Panc1 (cell line): ENCODE results near the gene TPBGL. TPM values are rescaled to one million over a fixed set of nuclear protein-coding genes. Genes with fewer than 3 reads are reported as not detected.

Experiments used
- ATAC-seq: fragments of 200-7000 bp; cut with Tn5 transposase; 2 replicates; pipeline ENCODE4 v1.9.1; 2020; ENCODE audit warnings: mild to moderate bottlenecking, moderate library complexity
- BruUV-seq: library from RNA; stranded (reverse); fragments of 400-500 nt; replicated peaks from 2 replicates; lab custom pipeline; 2021; lab: Mats Ljungman, UMichigan
- CTCF ChIA-PET: fragments of 300-600 bp; sonication (Branson Sonifier 250); formaldehyde crosslinking; loops from one replicate; lab custom pipeline; 2022; ENCODE audit warnings: antibody characterized with exemption; lab: Charles Lee
- POLR2A ChIA-PET: fragments of 300-600 bp; sonication (Branson Sonifier 250); formaldehyde crosslinking; loops from one replicate; lab custom pipeline; 2022; ENCODE audit warnings: antibody characterized with exemption; lab: Charles Lee
- DNase-seq: peaks from one replicate; pipeline ENCODE4 v3.0.0-alpha.2; 2010; ENCODE audit warnings: low read depth, low spot score
- H3K27ac ChIP-seq: 2 replicates; pipeline ENCODE4 v1.5.1; 2011; ENCODE audit warnings: mild to moderate bottlenecking, low read length, inconsistent platforms
- H3K27me3 ChIP-seq: fragments of 200-500 bp; sonication (Bioruptor generic); 2 replicates; pipeline ENCODE4 v1.6.0; 2014; ENCODE audit warnings: low read length, inconsistent platforms; ENCODE audit not compliant: control insufficient read depth, insufficient read depth
- H3K36me3 ChIP-seq: fragments of 200-500 bp; sonication (Bioruptor generic); 2 replicates; pipeline ENCODE4 v1.5.1; 2014; ENCODE audit warnings: inconsistent platforms, mild to moderate bottlenecking, low read length, moderate library complexity; ENCODE audit not compliant: control insufficient read depth, insufficient read depth
- H3K4me1 ChIP-seq: 2 replicates; pipeline ENCODE4 v1.5.1; 2011; ENCODE audit warnings: inconsistent platforms, mild to moderate bottlenecking, low read length, moderate library complexity; ENCODE audit not compliant: control insufficient read depth, insufficient read depth
- H3K4me3 ChIP-seq, 2 experiments: 2 replicates each; pipeline ENCODE4 v1.5.1; 2011 to 2012; ENCODE audit warnings: low read depth in 2 of 2, low read length in 2 of 2, mild to moderate bottlenecking in 2 of 2, inconsistent platforms in 1 of 2, moderate library complexity in 1 of 2
- H3K9me3 ChIP-seq: fragments of 200-500 bp; sonication (Bioruptor generic); 2 replicates; pipeline ENCODE4 v1.5.1; 2014; ENCODE audit warnings: low read depth, mild to moderate bottlenecking, inconsistent platforms, low read length, moderate library complexity; ENCODE audit not compliant: control insufficient read depth, insufficient read depth
- CTCF ChIP-seq: fragments of 450-650 bp; IDR thresholded peaks from 2 replicates; pipeline ENCODE4 v1.5.1; 2017; ENCODE audit warnings: mild to moderate bottlenecking
- POLR2AphosphoS5 ChIP-seq: IDR thresholded peaks from 2 replicates; pipeline ENCODE4 v1.6.1; 2012; ENCODE audit warnings: mild to moderate bottlenecking, low read depth, low read length, moderate library complexity
- REST ChIP-seq, 2 experiments: IDR thresholded peaks; 2 replicates each; pipeline ENCODE4 v1.6.1; 2011 to 2012; ENCODE audit warnings: low read depth in 2 of 2, control low read depth in 1 of 2, low read length in 1 of 2, mild to moderate bottlenecking in 1 of 2, moderate library complexity in 1 of 2; ENCODE audit not compliant: insufficient read depth in 1 of 2
- SIN3A ChIP-seq: IDR thresholded peaks from 2 replicates; pipeline ENCODE4 v1.6.1; 2012; ENCODE audit warnings: low read depth, mild to moderate bottlenecking, low read length, moderate library complexity, borderline replicate concordance; ENCODE audit not compliant: insufficient read depth
- TCF7L2 ChIP-seq: IDR thresholded peaks from 2 replicates; pipeline ENCODE4 v1.6.1; 2011; ENCODE audit warnings: mild to moderate bottlenecking, low read depth, low read length, inconsistent platforms
- in situ Hi-C: cut with HindIII; loops from 2 replicates; pipeline ENCODE4 v1.10.0; 2016; ENCODE audit warnings: low sequenced_read_pairs, low pct_unique_long_range_greater_than_20kb
- intact Hi-C: fragments of 100-400 bp; cut with micrococcal nuclease; formaldehyde crosslinking; loops from one replicate; pipeline ENCODE4 v1.10.0; 2022; ENCODE audit not compliant: unreplicated experiment
- total RNA-seq: library from RNA; stranded (reverse); gene quantifications from one replicate; pipeline ENCODE4 v1.2.1, GENCODE V29; 2021; ENCODE audit not compliant: unreplicated experiment

The TPBGL gene
- total RNA-seq, 1 experiment from 2014 or later: 0.54 TPM

- ATAC-seq (no peak), DNase-seq (no peak)
- in situ Hi-C loops (loop anchor here (25.0 kb wide), 1 partner anchor 217 kb away; no protein-coding TSS in a partner anchor), intact Hi-C loops (no loop called here)
- Histone ChIP-seq H3K27ac (no peak overlapping the region), H3K27me3 (no peaks in the 10 kb centered on the region), H3K4me3 (no peak overlapping the region), H3K9me3 (no peaks in the 10 kb centered on the region), H3K4me1 (no peaks in the 10 kb centered on the region), H3K36me3 (no peaks in the 10 kb centered on the region)
- no peak for TF ChIP-seq TCF7L2
- no peak for TF ChIP-seq CTCF
- no peak for TF ChIP-seq POLR2AphosphoS5
- TF ChIP-seq SIN3A: no peak
- TF ChIP-seq REST (IDR thresholded peaks at IDR 0.05; ENCODE audit: insufficient read depth in 1 of 2, low read depth in 2 of 2, low read length in 1 of 2): no peak
- BruUV-seq: no TSS peak
- POLR2A ChIA-PET: no interaction called here
- CTCF ChIA-PET: no interaction called here
These were observed 11.1 kb upstream of the TPBGL start for GRCh38 chr11:75229466-75229865.

- no peak overlapping the region for H3K4me3 ChIP-seq
- H3K36me3 ChIP-seq: no peaks in the 10 kb centered on the region
- DNase-seq (no peak), ATAC-seq (no peak)
- H3K27ac ChIP-seq: no peak overlapping the region
- no peaks in the 10 kb centered on the region for H3K4me1 ChIP-seq
- ChIA-PET CTCF (interaction anchor here (0.6 kb wide), 1 partner anchor 25 kb away, joined by 3 read pairs; no protein-coding TSS in a partner anchor), POLR2A (no interaction called here)
- in situ Hi-C loops (loop anchor here (25.0 kb wide), 1 partner anchor 218 kb away; no protein-coding TSS in a partner anchor), intact Hi-C loops (no loop called here)
- no TSS peak for BruUV-seq
- no peak for TF ChIP-seq TCF7L2
- no peak for TF ChIP-seq CTCF
- no peak for TF ChIP-seq REST (IDR thresholded peaks at IDR 0.05; ENCODE audit: insufficient read depth in 1 of 2, low read depth in 2 of 2, low read length in 1 of 2)
- no peak for TF ChIP-seq SIN3A
- no peak for TF ChIP-seq POLR2AphosphoS5
- H3K9me3 ChIP-seq: no peaks in the 10 kb centered on the region
- H3K27me3 ChIP-seq: no peaks in the 10 kb centered on the region
These were observed 10.0 kb upstream of the TPBGL start for GRCh38 chr11:75230621-75231020.
